Hypothalamus (tissue), 51 donors: Measurements from ENCODE around the gene ANKMY1.

Source experiments
- DNase-seq, 51 donors: peaks; one replicate each; lab custom pipeline; 2025; lab: John Stamatoyannopoulos, UW

The ANKMY1 gene

GRCh38 chr2:240480834-240481623 lies 76.8 kb downstream of the ANKMY1 start:
- DNase-seq: no peak

- no peak for DNase-seq
Observed at GRCh38 chr2:240479111-240479501, 78.7 kb downstream of the ANKMY1 start.

GRCh38 chr2:240478346-240479110 lies 79.3 kb downstream of the ANKMY1 start:
- no peak for DNase-seq

GRCh38 chr2:240477916-240478315 lies 79.9 kb downstream of the ANKMY1 start:
- DNase-seq: no peak

GRCh38 chr2:240473211-240473610 lies 84.6 kb downstream of the ANKMY1 start:
- no peak for DNase-seq

GRCh38 chr2:240472078-240472790 lies 85.6 kb downstream of the ANKMY1 start:
- DNase-seq: no peak

- no peak for DNase-seq
Observed at GRCh38 chr2:240469740-240470139, 88.0 kb downstream of the ANKMY1 start.

- DNase-seq: no peak
Observed at GRCh38 chr2:240469239-240469636, 88.5 kb downstream of the ANKMY1 start.

- DNase-seq: no peak
Observed at GRCh38 chr2:240468303-240469238, 89.2 kb downstream of the ANKMY1 start.

GRCh38 chr2:240467659-240468302 lies 90.0 kb downstream of the ANKMY1 start:
- DNase-seq: no peak

- DNase-seq: no peak
Observed at GRCh38 chr2:240467149-240467642, 90.6 kb downstream of the ANKMY1 start.

GRCh38 chr2:240466579-240467148 lies 91.1 kb downstream of the ANKMY1 start:
- no peak for DNase-seq

- no peak for DNase-seq
Observed at GRCh38 chr2:240465765-240466578, 91.8 kb downstream of the ANKMY1 start.

- no peak for DNase-seq
Observed at GRCh38 chr2:240465268-240465764, 92.5 kb downstream of the ANKMY1 start.

- DNase-seq: no peak
Observed at GRCh38 chr2:240464514-240465241, 93.1 kb downstream of the ANKMY1 start.

- DNase-seq: no peak
Observed at GRCh38 chr2:240463866-240464481, 93.8 kb downstream of the ANKMY1 start.

GRCh38 chr2:240463274-240463865 lies 94.4 kb downstream of the ANKMY1 start:
- no peak for DNase-seq
